ENCODE results near the gene CLEC16A.
A peak's percentile ranks its signal among the peaks of the same experiment; 100 is the strongest.

The CLEC16A gene

GRCh38 chr16:11046382-11046931 lies 102.1 kb downstream of the CLEC16A start:
- DNase-seq: no peak

- no peak for DNase-seq
Observed at GRCh38 chr16:11047057-11047456, 102.7 kb downstream of the CLEC16A start.

- no peak for DNase-seq
Observed at GRCh38 chr16:11047939-11048800, 103.8 kb downstream of the CLEC16A start.

- DNase-seq: no peak
Observed at GRCh38 chr16:11049396-11050059, 105.2 kb downstream of the CLEC16A start.

- DNase-seq: no peak
Observed at GRCh38 chr16:11050536-11050935, 106.2 kb downstream of the CLEC16A start.

- no peak for DNase-seq
Observed at GRCh38 chr16:11050944-11051343, 106.6 kb downstream of the CLEC16A start.

- DNase-seq: no peak
Observed at GRCh38 chr16:11051430-11051829, 107.1 kb downstream of the CLEC16A start.

- DNase-seq: peak; percentile 40
Observed at GRCh38 chr16:11051879-11052808, 107.8 kb downstream of the CLEC16A start.

- DNase-seq: no peak
Observed at GRCh38 chr16:11053916-11054460, 109.6 kb downstream of the CLEC16A start.

GRCh38 chr16:11056090-11056992 lies 112.0 kb downstream of the CLEC16A start:
- no peak for DNase-seq

- DNase-seq: no peak
Observed at GRCh38 chr16:11056993-11057649, 112.8 kb downstream of the CLEC16A start.

GRCh38 chr16:11057711-11058345 lies 113.5 kb downstream of the CLEC16A start:
- DNase-seq: no peak

GRCh38 chr16:11058832-11059231 lies 114.5 kb downstream of the CLEC16A start:
- DNase-seq: no peak

GRCh38 chr16:11059588-11059987 lies 115.2 kb downstream of the CLEC16A start:
- no peak for DNase-seq

- no peak for DNase-seq
Observed at GRCh38 chr16:11060364-11060763, 116.0 kb downstream of the CLEC16A start.

GRCh38 chr16:11060842-11061241 lies 116.5 kb downstream of the CLEC16A start:
- DNase-seq: no peak

- DNase-seq: no peak
Observed at GRCh38 chr16:11061629-11062270, 117.4 kb downstream of the CLEC16A start.

GRCh38 chr16:11063448-11064201 lies 119.3 kb downstream of the CLEC16A start:
- DNase-seq: no peak

GRCh38 chr16:11064202-11064540 lies 119.8 kb downstream of the CLEC16A start:
- DNase-seq: no peak
